NCI-H1694 (cell line): ENCODE results near the gene DDA1.

ENCODE experiments used
- DNase-seq: peaks from one replicate; lab custom pipeline; 2025; lab: John Stamatoyannopoulos, UW

Gene DDA1

DNA sequence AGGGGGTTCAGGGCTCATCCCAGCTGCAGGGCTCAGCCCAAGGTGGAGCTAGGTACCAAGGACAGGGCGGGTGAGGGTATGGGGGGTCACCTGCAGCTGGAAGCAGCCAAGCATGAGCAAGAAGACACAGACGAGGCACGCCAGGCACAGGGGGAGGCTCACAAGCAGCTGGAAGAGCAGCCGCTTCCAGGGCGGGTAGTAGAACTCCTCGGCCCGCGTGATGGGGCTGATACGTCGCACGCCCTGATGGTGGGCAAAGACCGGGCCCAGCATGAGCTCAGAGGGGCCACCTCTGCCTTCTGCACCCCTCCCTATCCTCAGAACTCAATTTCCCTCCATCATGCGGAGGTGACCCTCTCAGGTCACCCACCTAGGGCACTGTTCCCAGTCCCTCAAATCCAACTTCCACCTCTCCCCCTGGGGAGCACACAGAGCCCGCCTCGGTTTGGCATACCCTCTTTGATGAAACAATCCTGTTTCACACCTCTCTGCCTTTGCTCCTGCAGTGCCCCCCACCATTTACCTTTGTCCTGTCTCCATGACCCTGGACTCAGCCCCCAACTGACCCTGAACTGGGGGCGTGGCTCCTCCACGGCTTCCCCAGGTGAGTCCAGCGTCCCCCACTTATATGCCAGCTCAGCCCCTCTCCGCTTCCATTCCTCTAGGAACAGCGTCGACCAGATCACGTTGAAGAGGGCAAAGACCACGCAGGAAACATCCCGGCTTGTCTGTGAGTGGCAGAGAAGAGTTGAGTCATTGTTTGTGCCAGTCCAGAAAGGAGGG, 21.1 kb downstream of the DDA1 start:
- no peak for DNase-seq

DNA sequence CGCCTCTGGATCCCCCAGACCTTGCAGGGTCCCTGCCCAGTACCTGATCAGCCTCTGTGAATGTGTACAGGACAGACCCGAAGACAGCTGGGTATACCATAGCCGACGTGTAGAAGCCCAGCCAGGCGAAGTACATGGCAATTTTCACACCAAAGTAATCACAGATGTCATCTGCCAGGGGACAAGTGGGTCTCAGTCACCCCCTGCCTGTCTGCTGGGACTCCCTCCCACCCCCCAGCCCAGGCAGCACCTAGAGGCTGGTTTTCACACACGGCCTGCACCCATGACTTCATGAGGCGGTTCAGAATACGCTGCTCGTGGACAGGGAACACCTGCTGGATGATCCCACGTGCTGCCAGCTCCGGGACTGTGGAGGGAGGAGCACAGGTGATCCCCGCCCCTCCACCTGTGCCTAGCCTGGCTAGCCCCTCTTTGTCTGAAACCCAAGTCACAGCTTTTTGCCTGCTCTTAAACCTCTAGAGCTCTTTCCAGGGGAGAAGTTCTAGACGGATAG, 21.7 kb downstream of the DDA1 start:
- no peak for DNase-seq

GRCh38 chr19:17332360-17332676, 23.0 kb downstream of the DDA1 start:
- DNase-seq = no peak

- DNase-seq = no peak
Measured at GRCh38 chr19:17332677-17333581, 23.6 kb downstream of the DDA1 start.

DNA sequence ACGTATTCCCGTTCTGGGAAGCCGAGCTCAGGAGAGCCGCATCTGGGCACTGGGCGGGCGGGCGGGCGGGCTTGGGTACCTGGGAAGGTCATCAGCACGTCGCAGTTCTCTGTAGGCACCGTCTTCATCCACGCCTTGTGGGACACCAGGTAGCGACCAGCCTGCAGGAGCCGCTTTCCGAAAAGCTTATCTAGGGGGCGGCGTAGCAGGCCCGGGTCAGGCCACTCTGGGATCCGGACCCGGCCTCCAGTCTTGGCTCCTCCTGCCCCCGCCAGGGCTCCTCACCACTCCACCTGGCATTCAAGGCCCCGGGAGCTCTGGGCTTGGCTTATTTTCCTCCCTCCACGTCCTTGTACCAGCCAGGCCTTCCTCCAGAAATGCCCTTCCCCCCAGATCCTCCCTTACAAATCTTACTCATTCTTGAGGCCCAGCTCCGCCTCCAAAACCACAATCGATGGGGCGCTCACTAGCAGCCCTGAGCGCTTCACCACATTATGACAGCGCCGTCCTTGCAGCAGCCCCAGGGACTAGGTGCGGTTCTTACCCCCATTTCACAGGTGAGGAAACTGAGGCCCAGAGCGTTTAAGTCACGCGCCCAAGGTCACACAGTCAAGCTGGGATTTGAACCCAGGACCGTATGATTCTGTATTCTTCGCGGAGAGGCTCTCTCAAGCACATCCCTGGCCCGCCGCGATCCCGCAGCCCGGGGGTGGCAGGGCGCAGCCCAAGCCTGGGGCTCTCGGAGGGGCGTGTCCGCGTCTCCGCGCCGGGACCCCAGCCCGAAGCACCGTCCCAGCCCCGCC, 24.4 kb downstream of the DDA1 start:
- no peak for DNase-seq

DNA sequence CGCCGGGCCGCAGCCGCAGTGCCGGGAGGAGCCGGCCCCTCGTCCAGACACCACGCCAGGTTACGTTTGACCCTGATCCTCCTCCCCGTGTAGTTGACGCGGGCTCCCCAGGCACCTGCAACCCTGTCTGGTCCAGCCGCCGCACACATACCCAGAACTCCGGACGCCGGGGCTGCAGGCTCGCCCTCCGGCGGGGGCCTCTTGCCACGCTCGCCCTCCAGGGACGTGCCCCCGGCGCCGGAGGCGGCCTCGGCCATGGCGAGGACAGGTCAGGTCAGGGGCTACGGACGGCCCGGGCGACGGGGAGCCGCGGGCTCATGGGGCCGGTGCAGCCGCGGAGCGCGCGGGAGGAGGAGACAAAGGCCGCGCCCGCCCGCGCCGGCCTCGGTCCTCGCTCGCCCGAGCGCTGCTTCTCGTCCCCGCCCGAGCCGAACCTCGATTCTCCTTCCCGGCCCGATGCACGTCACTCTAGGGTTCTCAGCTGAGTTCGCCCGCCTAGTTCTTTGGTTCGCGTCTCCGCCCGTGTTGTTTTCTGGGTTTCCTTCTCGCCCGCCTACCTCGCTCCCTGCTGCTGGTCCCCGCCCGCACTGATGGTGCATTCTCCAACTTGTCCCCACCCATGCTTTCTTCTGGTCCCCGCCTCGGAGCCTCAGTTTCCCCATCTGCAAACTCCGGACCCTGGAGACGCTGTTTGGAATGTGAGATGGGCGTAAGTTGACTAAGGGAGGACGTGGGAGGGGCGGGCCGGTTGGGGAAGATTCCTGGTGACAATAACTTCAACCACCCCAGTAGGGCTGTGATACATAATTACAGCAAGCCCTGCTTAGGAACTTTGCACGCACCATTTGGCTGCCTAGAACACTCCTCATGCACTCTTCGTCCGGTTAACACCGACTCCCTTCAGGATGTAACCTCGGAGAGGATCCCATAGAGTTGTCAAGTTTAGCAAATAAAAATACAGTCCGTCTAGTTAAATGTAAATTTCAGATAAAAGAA, 25.3 kb downstream of the DDA1 start, which contains the start of gene ANO8:
Gene ANO8, minus strand, starts transcription at position 442 of the 996 bp plus-strand sequence. Its CDS starts 185 bp downstream, at position 257.
- peak; percentile 91 for DNase-seq

GRCh38 chr19:17335575-17335974, 26.2 kb downstream of the DDA1 start:
- no peak for DNase-seq

DNA sequence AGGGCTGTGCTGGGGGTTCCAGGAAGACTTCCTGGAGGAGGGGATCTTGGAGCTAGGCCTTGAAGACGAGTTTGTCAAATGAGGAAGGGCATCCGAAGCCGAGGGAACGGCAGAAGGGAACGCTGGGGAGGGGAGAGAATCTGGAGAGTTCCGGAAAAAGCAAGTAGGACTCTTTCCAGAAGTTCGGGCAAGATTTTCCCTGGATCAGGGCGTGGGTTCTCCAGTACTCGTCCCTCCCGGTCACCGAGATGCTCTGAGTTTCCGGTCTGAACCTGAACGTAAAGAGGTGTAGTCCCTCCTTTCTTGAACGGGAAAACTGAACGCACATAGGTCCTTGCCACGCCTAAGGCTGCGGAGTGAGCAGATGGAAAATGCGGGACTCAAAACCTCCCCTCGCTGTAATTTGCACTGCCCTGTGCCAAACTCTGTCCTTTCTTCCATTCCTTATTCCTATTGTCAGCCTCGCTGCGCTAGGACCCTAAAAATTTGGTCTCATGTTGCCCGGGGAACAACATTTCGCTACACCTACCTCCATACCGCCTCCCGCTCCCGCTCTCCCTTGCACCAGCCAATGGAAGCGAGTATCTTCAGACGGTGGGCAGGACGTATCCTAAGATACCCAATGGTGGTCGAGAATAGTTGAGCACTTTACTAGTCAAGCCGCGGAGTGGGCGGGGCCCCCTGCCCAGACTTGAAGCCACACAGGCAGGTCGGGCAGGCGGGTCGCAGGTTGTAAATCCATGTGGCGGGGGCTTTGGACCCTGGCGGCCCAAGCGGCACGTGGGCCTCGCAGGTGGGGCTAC, 27.7 kb downstream of the DDA1 start, which contains the start of gene GTPBP3:
Gene GTPBP3, plus strand, starts transcription at position 682 of the 803 bp plus-strand sequence. Its CDS starts 59 bp downstream, at position 741.
- DNase-seq = peak; percentile 97

GRCh38 chr19:17337675-17338432, 28.5 kb downstream of the DDA1 start:
- DNase-seq = no peak

DNA sequence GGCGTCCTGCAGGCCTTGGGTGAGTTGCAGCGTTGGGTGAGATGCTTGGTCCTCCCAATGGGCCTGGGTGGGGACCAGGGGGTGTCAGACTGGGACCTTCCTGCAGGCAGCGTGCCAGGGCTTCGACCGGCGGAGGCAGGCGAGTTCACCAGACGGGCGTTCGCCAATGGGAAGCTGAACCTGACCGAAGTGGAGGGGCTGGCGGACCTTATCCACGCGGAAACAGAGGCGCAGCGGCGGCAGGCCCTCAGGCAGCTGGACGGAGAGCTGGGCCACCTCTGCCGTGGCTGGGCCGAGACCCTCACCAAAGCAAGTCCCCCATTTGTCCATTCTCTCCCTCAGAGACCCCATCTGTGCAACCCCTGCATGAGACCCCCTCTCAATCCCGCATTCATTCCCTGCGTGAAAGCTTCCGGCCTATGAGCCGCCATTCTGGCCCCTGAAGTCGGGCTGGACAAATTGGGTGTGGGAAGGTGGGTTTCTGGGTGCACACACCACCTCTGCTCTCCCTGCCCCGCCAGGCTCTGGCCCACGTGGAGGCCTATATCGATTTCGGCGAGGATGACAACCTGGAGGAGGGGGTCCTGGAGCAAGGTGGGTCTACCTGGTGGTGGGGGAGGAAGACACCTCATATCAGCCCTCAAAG, 29.2 kb downstream of the DDA1 start:
- DNase-seq = no peak

DNA sequence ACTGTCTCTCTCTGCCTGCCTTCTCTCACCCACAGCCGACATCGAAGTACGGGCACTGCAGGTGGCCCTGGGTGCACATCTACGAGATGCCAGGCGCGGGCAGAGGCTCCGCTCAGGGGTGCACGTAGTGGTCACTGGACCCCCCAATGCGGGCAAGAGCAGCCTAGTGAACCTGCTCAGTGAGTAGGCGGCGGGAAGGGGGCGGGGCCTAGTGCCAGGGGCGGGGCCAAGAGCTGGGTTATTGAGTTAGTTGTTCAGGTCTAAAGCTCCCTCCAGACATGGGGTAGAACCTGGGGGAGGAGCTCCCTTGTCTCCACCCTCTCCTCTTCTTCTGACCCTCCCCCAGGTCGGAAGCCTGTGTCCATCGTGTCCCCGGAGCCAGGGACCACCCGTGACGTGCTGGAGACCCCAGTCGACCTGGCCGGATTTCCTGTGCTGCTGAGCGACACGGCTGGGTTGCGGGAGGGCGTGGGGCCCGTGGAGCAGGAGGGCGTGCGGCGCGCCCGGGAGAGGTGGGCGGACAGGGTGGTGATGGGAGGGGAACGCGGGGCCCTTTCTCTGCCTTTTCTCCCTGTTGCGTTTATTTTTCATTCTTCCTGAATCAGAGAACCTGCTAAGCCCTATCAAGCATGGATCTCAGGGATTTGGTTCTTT, 29.9 kb downstream of the DDA1 start:
- DNase-seq = no peak

- DNase-seq = no peak
Measured at GRCh38 chr19:17340302-17340870, 31.0 kb downstream of the DDA1 start.

GRCh38 chr19:17340871-17341357, 31.6 kb downstream of the DDA1 start:
- no peak for DNase-seq

GRCh38 chr19:17341386-17341785, 32.0 kb downstream of the DDA1 start:
- no peak for DNase-seq

- no peak for DNase-seq
Measured at GRCh38 chr19:17341845-17342244, 32.5 kb downstream of the DDA1 start.

DNA sequence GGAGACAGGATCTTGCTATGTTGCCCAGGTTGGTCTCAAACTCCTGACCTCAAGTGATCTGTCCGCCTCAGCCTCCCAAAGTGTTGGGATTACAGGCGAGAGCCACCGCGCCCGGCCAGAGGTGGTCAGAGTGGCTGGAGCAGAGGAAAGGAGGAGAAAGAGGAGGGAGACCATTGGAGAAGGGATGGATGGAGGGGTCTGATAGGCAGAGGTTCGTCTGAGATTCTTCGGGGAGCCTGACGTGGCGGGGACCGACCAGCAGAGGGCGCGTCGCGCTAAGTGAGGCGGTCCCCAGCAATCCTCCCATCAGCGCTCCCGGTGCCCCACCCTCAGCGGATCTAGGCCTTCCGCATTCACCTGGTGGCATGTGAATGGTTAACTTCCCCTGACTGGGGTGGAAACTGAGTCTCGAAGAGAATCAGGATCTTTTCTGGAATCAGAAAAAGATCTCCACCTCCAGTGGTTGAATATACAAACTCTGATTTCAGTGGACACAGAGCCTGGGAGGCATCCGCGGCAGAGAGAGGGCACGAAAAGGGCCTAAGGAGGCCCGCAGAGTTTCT, 36.8 kb downstream of the DDA1 start:
- peak; percentile 19 for DNase-seq

DNA sequence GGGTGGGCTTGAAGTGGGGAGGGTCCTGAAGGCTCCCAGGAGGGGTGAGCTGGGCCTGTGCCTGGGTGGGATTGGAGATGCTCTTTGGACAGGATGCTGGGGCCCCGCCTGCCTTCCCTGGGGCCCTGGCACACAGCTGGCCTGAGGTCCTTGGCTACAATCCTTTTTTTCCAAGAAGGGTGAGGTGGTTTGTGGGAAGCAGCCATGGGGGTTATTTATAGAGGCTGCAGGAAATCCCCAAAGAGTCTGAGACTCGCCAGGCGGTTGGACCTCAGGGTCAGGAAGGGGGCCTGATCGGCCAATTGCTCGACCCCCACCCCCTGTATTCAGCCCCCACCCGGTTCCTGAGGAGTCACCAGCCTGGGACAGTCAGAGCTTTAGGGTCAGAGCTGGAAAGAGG, 38.0 kb downstream of the DDA1 start:
- no peak for DNase-seq
